ENCODE results near the gene KCNK17. TPM values are rescaled to one million over a fixed set of nuclear protein-coding genes. Genes with fewer than 3 reads are reported as not detected.

Gene KCNK17
- total RNA-seq, 1 donor from 2014 or later = not detected

- DNase-seq (ENCODE audit: low spot score in 2 of 2) = no peak
- H3K4me3 ChIP-seq = no peak overlapping the region
- TF ChIP-seq CTCF (IDR thresholded peaks at IDR 0.05) = no peak
- no peaks in the 10 kb centered on the region for H3K9me3 ChIP-seq
- intact Hi-C loops (cut with DNase I) = no loop called here
- no peak overlapping the region for H3K27ac ChIP-seq
- H3K36me3 ChIP-seq = no peaks in the 10 kb centered on the region
- H3K27me3 ChIP-seq = no peaks in the 10 kb centered on the region
- H3K4me1 ChIP-seq = no peaks in the 10 kb centered on the region
Measured at GRCh38 chr6:39357998-39358686, 43.9 kb upstream of the KCNK17 start.

GRCh38 chr6:39353698-39354315 is 39.6 kb upstream of the KCNK17 start:
- DNase-seq (ENCODE audit: low spot score in 2 of 2) = no peak
- H3K9me3 ChIP-seq = no peaks in the 10 kb centered on the region
- H3K27me3 ChIP-seq = no peaks in the 10 kb centered on the region
- no peak overlapping the region for H3K27ac ChIP-seq
- TF ChIP-seq CTCF (IDR thresholded peaks at IDR 0.05) = no peak
- H3K4me3 ChIP-seq = no peak overlapping the region
- no peaks in the 10 kb centered on the region for H3K36me3 ChIP-seq
- intact Hi-C loops (cut with DNase I) = no loop called here
- no peaks in the 10 kb centered on the region for H3K4me1 ChIP-seq

GRCh38 chr6:39350723-39351505 is 36.7 kb upstream of the KCNK17 start:
- Histone ChIP-seq H3K4me1 (no peaks in the 10 kb centered on the region), H3K9me3 (no peaks in the 10 kb centered on the region), H3K4me3 (no peak overlapping the region), H3K27me3 (no peaks in the 10 kb centered on the region), H3K36me3 (no peaks in the 10 kb centered on the region), H3K27ac (no peak overlapping the region)
- DNase-seq (ENCODE audit: low spot score in 2 of 2) = no peak
- intact Hi-C loops (cut with DNase I) = no loop called here
- TF ChIP-seq CTCF (IDR thresholded peaks at IDR 0.05) = no peak

- no peaks in the 10 kb centered on the region for H3K9me3 ChIP-seq
- no peaks in the 10 kb centered on the region for H3K27me3 ChIP-seq
- no peak for TF ChIP-seq CTCF (IDR thresholded peaks at IDR 0.05)
- H3K4me3 ChIP-seq = no peak overlapping the region
- no peak overlapping the region for H3K27ac ChIP-seq
- intact Hi-C loops (cut with DNase I) = loop anchor here (5.0 to 10.0 kb wide), 3 partner anchors 536 to 1726 kb away; partner anchors contain the start of genes NFYA and OARD1
- H3K36me3 ChIP-seq = no peaks in the 10 kb centered on the region
- no peak for DNase-seq (ENCODE audit: low spot score in 2 of 2)
- H3K4me1 ChIP-seq = peaks cover 0 to 16% of the 10 kb centered on the region in 2 donors
Measured at GRCh38 chr6:39348740-39349139, 34.5 kb upstream of the KCNK17 start.

GRCh38 chr6:39347906-39348585 is 33.8 kb upstream of the KCNK17 start:
- H3K27me3 ChIP-seq = no peaks in the 10 kb centered on the region
- peak; percentile 62 to 95 (median 89) for TF ChIP-seq CTCF (IDR thresholded peaks at IDR 0.05)
- peak in 1 of 2 donors; percentile 84 for DNase-seq (ENCODE audit: low spot score in 2 of 2)
- no peaks in the 10 kb centered on the region for H3K36me3 ChIP-seq
- no peak overlapping the region for H3K4me3 ChIP-seq
- intact Hi-C loops (cut with DNase I) = loop anchor here (5.0 to 10.0 kb wide), 3 partner anchors 537 to 1727 kb away; partner anchors contain the start of genes NFYA and OARD1
- no peak overlapping the region for H3K27ac ChIP-seq
- H3K4me1 ChIP-seq = peaks cover 4 to 21% of the 10 kb centered on the region in 2 donors
- H3K9me3 ChIP-seq = no peaks in the 10 kb centered on the region
